ENCODE measurements around the gene RTL9.
"Not testable (repeated sequence)": the region's sequence is repeated elsewhere in the genome, so short reads cannot be mapped to it uniquely, and the experiment has no call there.

The RTL9 gene

GRCh38 chrX:110358548-110358947 lies at the start of gene RTL9:
Gene RTL9 (plus strand): TSS chrX:110358848. CDS start chrX:110450618, 91,770 bp downstream.
- no peak for DNase-seq (ENCODE audit: low read depth in 2 of 2)

GRCh38 chrX:110310000-110310790 lies 48.5 kb upstream of the RTL9 start:
- DNase-seq (ENCODE audit: low read depth in 2 of 2): no peak

- DNase-seq (ENCODE audit: low read depth in 2 of 2): peak in 1 of 2 donors; percentile 5
Measured at GRCh38 chrX:110310896-110311295, 47.8 kb upstream of the RTL9 start.

GRCh38 chrX:110311437-110312230 lies 47.0 kb upstream of the RTL9 start:
- no peak for DNase-seq (ENCODE audit: low read depth in 2 of 2)

GRCh38 chrX:110315551-110315950 lies 43.1 kb upstream of the RTL9 start:
- no peak for DNase-seq (ENCODE audit: low read depth in 2 of 2)

- no peak for DNase-seq (ENCODE audit: low read depth in 2 of 2)
Measured at GRCh38 chrX:110316351-110317060, 42.1 kb upstream of the RTL9 start.

- peak; percentile 3 to 17 for DNase-seq (ENCODE audit: low read depth in 2 of 2)
Measured at GRCh38 chrX:110317061-110317819, 41.4 kb upstream of the RTL9 start.

- DNase-seq (ENCODE audit: low read depth in 2 of 2): peak; percentile 60 to 71
Measured at GRCh38 chrX:110317820-110318663, 40.6 kb upstream of the RTL9 start, which contains the start of gene AMMECR1. Gene AMMECR1 (minus strand): TSS chrX:110318085. CDS start chrX:110318071, 14 bp downstream.

GRCh38 chrX:110318664-110318968 lies 40.0 kb upstream of the RTL9 start:
- no peak for DNase-seq (ENCODE audit: low read depth in 2 of 2)

GRCh38 chrX:110320381-110320987 lies 38.2 kb upstream of the RTL9 start:
- DNase-seq (ENCODE audit: low read depth in 2 of 2): no peak

GRCh38 chrX:110321081-110321480 lies 37.6 kb upstream of the RTL9 start:
- no peak for DNase-seq (ENCODE audit: low read depth in 2 of 2)

GRCh38 chrX:110321670-110322069 lies 37.0 kb upstream of the RTL9 start:
- no peak for DNase-seq (ENCODE audit: low read depth in 2 of 2)

- DNase-seq (ENCODE audit: low read depth in 2 of 2): no peak
Measured at GRCh38 chrX:110322603-110323002, 36.0 kb upstream of the RTL9 start.

- no peak for DNase-seq (ENCODE audit: low read depth in 2 of 2)
Measured at GRCh38 chrX:110326712-110327111, 31.9 kb upstream of the RTL9 start.

GRCh38 chrX:110327336-110327735 lies 31.3 kb upstream of the RTL9 start:
- DNase-seq (ENCODE audit: low read depth in 2 of 2): no peak

- DNase-seq (ENCODE audit: low read depth in 2 of 2): not testable (repeated sequence)
Measured at GRCh38 chrX:110328613-110329012, 30.0 kb upstream of the RTL9 start.

GRCh38 chrX:110331444-110332030 lies 27.1 kb upstream of the RTL9 start:
- DNase-seq (ENCODE audit: low read depth in 2 of 2): no peak

GRCh38 chrX:110333458-110333857 lies 25.2 kb upstream of the RTL9 start:
- not testable (repeated sequence) for DNase-seq (ENCODE audit: low read depth in 2 of 2)

- no peak for DNase-seq (ENCODE audit: low read depth in 2 of 2)
Measured at GRCh38 chrX:110338935-110339334, 19.7 kb upstream of the RTL9 start.
